GM18858 (cell line): ENCODE measurements around the gene SPAG5.
"Not testable (repeated sequence)": the region's sequence is repeated elsewhere in the genome, so short reads cannot be mapped to it uniquely, and the experiment has no call there.

ENCODE experiments used
- ATAC-seq: cut with Tn5 transposase; IDR thresholded peaks from one replicate; pipeline ENCODE4 v1.9.1; 2021; ENCODE audit not compliant: unreplicated experiment

The SPAG5 gene

DNA sequence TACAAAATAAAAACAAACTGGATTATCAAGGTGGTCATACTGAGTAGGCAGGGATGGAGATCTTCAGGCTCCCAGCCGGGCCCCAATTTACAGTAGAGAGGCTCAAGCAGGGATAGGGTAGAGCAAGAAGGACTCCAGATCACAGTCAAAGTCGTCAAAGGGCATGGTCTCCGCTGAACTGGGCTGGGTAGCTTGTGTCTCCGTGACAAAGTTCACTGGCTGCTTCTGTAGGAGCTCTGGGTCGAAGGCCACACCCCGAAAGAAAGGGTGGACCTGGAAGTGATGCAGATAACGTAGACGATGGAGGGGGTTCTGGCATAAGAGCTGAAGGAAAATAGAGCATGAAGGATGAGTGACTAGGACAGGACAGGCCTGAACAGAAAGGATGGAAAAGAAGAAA is 11.6 kb upstream of the SPAG5 start:
- no peak for ATAC-seq

GRCh38 chr17:28604031-28604430 is 5.2 kb upstream of the SPAG5 start:
- ATAC-seq, result not testable (repeated sequence)

DNA sequence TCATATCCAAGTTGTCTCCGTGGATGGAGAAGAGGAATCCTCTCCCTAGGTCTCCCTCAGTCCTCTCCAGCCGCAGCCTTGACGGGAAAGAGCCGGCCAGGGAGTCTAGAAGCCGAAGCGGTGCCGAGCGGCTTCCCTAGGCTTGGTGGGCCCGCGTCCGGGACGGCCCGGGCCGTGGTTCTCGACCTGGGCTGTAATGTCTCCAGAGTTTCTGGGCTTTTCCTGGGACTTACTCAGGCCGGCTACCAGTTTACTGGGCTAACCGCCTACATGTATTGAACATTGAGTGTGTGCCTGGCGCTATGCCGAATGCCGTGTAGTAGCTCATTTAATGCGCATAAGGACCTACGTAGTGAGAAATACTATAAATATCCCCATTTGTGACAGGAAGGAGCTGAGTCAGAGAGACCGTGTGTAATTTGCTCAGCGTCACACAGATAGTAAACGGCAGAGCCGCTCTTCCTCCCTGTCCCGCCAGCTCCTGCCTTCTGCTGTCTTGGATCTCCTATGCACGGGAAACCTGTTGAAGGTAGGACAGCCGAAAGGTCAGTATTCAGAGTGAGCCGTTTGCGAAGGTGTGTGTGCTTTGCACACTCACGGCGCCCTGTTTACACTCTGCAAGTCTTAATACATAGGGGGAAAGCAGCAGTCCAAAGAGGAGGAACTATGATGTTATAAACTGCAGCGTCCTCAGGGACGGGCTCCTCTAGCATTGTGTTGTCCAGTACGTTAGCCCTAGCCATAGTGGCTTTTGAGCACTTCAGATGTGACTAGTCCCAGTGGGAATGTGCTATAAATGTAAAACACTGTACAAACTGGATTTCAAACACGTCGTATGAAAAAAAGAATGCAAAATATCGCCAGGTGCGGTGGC is 723 bp upstream of the SPAG5 start:
- ATAC-seq, result peak; percentile 45

GRCh38 chr17:28598389-28598788 is 436 bp downstream of the SPAG5 start:
- no peak for ATAC-seq

- no peak for ATAC-seq
These were observed 1.0 kb downstream of the SPAG5 start for GRCh38 chr17:28597606-28598383.

DNA sequence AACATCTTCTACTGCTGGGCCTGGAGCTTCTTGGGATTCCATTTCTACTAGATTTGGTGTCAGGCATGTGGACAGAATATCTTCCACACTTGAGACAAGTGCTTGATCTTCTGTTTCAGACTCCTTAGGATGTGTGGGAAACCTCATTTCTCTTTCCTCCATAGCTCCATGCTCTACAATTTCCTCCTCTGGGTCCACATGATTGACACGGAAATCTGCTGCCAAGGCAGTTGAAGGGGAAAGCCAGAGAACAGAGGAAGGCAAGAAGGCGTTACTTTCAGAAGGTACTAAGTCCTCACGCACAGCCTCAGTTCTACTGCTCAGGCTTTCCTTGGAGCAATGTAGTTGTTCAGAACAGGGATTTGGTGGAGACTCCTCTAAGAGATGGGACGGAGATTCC is 6.6 kb downstream of the SPAG5 start:
- ATAC-seq, result no peak

GRCh38 chr17:28585851-28586250 is 13.0 kb downstream of the SPAG5 start:
- ATAC-seq, result no peak

DNA sequence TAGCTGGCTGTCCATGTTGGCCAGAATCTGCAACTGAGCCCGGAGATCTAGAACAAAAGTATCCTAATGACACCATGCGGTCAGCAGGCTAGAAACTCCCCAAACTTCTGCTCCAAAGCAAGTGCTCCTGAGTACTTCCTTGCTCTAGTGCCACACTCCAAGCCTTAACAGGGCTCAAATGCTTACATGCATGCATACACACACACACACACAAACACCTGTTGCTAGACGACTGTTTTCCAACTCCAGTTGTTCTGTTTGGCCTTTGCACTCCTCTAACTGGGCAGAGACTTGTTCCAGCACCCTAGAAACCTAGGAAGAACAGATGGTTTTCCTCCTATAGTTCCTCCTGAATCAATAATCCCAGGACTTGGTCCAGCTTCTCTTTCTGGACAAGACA is 14.4 kb downstream of the SPAG5 start:
- no peak for ATAC-seq

GRCh38 chr17:28582513-28582912 is 16.3 kb downstream of the SPAG5 start:
- ATAC-seq, result no peak

DNA sequence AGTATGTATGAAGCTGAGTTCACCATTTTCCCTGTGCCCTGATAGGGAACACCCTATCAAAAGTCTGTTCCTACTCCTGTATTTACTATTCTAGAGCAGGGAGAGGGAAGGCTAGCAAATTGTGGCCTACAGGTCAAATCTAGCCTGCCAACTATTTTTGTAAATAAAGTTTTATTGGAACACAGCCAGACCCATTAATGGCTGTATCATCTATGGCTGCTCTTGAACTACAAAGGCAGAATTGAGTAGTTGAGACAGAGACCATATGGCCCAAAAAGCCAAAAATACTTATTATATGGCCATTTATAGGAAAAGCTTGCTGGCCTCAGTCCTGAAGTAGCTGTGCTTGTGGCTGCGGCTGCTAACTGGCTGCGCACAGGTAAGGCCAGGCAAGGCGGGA is 17.9 kb downstream of the SPAG5 start:
- ATAC-seq, result no peak

- no peak for ATAC-seq
These were observed 19.3 kb downstream of the SPAG5 start for GRCh38 chr17:28579526-28579925.

GRCh38 chr17:28578246-28579195 is 20.3 kb downstream of the SPAG5 start:
- ATAC-seq, result no peak

GRCh38 chr17:28577466-28577824 is 21.4 kb downstream of the SPAG5 start:
- no peak for ATAC-seq

DNA sequence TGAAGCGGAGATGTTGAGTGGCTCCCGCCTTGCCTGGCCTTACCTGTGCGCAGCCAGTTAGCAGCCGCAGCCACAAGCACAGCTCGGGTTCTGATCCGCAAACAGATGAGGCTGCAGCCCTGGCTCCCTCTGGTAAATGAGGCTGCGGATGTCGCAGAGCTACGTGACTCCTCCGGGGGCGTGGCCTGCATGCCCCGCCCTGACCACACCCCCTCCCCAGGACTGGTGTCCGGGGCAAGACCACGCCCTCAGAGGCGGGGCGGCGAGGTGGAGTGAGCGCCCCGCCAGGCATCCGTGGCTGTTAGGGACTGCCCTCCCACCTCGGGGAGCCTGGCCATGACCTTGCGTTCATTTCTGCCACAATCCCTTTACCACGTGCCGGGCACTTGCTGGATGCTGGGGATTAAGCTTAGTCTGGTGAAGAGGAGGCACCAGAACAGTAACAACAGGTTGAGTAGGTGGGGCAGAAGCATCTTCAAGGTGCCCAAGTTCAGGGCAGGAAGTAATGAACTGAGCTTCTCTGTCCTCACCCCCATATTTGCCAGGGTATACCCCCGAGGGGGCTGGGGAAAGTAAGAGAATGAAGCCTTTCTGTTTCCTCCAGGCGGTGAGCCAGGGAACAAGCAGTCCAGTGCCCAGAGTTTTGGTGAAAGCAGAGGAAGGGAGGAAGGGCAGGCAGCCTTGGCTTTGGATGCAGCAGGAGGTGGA is 21.9 kb downstream of the SPAG5 start, which contains the start of gene ALDOC:
Gene ALDOC (minus strand): TSS at position 138 of the 708 bp plus-strand sequence. CDS start 1,363 bp downstream, outside the sequence.
- ATAC-seq, result peak; percentile 69

DNA sequence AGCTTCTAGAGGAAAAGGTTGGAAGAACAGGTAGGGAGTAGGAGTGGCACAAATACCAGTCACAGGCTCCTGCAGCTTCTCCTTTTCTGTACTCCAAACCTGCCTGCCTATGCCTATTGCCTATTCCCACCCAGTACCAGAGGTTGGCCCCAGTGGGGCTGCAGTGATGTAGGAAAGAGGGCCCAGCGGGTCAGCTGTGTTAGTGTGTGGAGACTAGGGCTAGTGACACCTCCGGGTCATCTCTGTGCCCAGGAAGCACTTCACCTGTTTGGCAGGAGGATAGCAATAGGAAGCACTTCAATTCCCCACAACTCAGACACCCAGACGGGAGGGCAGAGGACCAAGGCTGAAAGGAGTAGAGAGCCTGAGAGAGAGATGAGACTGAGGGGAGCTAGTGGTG is 22.8 kb downstream of the SPAG5 start:
- ATAC-seq, result not testable (repeated sequence)

DNA sequence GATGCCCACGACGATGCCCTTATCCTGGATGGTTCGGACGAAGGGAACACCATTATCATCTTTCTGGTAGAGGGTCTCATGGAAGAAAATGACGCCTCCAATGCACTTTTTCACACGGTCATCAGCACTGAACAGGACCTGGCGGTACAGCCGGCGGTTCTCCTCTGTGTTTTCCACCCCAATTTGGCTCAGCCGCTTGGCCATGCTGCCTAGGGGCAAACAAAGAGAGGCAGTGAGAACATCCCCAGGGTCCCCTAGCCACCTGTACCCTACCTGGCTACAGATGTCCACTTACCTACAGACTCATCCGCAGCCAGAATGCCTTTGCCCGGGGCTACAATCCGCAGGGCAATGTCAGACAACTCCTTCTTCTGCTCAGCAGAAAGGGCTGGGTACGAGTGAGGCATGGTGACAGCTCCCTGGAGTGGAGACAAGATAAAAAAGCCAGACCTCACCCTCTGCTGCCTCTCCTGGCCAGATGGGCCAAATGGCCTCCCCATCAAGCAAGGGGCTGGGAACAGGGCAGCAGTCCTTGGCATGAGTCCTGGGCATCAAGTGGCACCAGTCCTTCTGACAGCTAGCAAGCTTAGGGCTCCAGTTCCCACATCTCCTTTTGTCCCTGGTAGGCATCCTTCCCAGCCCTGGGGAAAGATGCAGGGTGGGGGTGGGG is 23.6 kb downstream of the SPAG5 start:
- no peak for ATAC-seq

- ATAC-seq, result no peak
These were observed 24.3 kb downstream of the SPAG5 start for GRCh38 chr17:28574526-28574925.

DNA sequence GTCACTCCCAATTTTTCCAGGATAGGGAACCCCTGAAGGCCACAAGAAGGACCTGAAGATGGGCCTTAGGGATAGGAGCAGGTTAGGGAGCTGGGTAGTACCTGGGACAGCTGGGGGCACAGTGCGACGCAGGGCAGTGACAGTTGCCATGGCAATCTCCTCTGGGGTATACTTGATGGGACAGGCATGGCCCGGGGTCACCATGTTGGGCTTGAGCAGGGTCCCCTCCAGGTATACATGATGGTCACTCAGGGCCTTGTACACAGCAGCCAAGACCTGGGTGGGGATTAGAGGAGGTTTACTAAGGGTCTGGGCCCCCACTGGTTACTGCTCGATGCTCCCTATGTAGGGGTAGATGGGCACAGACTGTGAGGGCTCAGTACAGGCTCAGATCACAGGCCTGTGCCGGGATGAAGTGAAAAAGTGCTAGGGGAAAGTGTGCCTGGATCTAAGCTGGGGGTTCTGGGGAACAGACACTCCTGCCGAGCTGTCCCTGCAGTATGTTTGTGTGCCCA is 24.8 kb downstream of the SPAG5 start:
- no peak for ATAC-seq

GRCh38 chr17:28573521-28573920 is 25.3 kb downstream of the SPAG5 start:
- no peak for ATAC-seq

DNA sequence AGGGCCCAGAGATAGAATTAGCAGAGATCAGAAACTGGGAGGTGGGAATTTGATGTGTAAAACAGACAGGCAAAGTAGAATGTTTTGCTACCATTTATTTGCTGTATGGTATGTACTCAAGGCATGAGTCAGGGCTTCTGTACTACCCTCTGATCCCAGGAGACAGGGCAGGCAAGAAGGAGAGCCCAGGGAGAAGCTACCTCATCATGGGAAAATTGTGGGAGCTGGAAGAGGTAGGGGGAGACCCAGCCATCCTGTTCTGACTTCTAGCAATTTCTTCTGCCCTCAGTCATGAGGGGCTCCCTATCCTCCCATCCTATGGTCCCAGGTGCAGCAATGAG is 25.8 kb downstream of the SPAG5 start:
- no peak for ATAC-seq
